ELF-1 (cell line): Measurements from ENCODE around the gene DDRGK1.
"Not testable (repeated sequence)": the region's sequence is repeated elsewhere in the genome, so short reads cannot be mapped to it uniquely, and the experiment has no call there.

Source experiments
- DNase-seq: peaks from one replicate; pipeline ENCODE4 v3.0.0-alpha.2; 2016; ENCODE audit warnings: low read depth, low spot score

DDRGK1 gene

DNA sequence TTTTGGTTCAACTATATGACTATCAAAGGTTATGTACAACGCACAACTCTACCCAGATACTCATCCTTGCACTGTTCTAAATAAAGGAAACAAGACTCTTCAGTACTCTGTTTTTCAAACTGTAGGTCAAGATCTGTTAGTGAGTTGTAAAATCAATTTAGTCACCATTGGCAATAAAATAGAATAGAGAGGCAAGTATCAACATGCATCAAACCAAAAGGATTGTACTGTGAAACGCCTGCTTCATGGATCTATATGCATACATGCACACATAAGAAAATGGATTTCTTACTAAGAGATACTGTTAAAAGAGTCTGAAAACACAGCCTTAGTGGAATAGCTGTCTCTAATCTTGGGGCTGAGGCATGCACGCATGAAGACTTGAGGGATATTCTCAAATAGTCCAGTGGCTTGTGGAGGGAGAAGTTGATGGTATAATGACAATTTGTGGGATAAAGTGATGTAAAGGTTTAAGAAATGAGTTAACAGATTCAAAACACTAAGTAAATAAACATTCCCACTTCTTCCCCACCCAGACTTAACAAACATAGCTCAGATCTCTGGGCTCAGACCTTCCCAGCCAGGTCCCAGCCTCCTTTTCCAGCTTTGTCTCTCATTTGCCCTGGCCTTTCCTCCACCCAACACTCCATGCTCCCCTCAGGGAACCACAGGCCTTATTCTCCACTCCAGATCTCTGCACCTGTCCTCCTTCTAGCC lies 20.4 kb downstream of the DDRGK1 start:
- no peak for DNase-seq

DNA sequence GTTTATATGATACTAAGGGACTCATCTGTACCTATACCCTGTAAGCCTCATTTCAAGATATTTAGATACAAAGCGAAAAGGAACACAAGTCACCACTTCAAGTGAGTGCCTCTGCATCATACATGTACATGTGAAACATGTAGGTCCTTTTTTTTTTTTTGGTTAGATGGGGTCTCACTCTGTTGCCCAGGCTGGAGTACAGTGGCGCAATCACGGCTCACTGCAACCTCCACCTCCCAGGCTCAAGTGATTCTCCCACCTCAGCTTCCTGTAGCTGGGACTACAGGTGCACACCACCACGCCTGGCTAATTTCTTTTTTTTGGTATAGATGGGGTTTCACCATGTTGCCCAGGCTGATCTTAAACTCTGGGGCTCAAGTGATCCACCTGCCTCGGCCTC lies 22.1 kb downstream of the DDRGK1 start:
- DNase-seq = not testable (repeated sequence)

DNA sequence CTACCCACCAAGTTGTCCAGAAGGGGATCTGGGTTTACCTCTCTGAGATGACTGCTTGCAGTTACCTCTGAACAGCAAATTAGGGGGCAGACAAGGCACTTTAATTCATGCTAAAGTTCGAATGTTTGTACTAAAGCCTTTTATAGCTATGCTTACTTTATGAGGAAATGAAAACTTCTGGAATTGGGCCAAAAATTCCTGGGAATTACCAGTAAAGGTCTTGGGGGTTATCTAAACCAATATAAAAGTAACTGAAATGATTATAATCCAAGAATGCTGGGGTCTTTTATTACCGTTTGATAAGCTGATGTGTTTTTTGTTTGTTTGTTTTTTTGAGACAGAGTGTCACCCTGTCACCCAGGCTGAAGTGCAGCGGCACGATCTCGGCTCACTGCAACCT lies 23.2 kb downstream of the DDRGK1 start:
- DNase-seq = no peak

DNA sequence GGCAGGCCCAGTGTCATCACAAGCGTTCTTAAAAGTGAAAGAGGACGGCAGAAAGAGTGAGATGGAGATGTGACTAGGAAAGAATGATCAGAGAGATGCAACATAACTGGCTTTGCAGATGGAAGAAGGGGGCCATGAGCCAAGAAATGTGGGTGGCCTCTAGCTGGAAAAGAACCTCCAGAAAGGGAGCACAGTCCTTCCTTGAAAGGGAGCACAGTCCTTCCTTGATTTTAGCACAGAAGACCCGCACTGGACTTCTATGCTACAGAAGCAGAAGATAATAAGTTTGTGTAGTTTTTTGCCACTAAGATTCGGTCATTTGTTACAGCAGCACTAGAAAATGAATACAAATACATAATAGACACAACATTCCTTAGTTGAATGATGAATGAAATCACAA lies 24.2 kb downstream of the DDRGK1 start:
- DNase-seq = no peak

DNA sequence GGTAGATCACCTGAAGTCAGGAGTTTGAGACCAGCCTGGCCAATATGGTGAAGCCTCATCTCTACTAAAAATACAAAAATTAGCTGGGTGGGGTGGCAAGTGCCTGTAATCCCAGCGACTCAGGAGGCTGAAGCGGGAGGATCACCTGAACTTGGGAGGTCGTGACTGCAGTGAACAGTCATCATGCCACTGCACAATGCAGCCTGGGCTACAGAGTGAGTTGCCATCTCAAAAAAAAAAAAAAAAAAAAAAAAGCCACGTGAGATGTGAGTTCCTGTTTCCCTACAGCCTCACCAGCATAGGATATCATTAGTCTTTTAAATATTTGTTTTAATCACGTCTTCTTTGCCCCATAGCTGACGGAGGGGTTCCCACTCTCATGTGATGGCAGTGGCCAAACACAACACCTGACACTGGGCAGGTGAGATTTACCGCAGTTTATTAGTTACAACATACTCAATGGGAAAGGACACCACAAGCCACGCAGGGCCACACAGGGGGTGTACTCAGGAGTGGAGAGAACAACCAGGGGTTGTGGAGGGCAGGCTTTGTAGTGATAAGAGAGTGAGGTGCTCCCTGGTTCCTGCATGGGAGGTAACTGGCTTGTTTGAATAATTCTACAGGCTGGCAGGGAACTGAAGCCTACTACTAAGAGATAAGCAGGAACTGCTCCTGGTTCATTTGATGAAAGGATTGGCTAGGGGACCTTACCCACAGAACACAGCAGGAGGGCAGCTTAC lies 26.6 kb downstream of the DDRGK1 start:
- DNase-seq = no peak

DNA sequence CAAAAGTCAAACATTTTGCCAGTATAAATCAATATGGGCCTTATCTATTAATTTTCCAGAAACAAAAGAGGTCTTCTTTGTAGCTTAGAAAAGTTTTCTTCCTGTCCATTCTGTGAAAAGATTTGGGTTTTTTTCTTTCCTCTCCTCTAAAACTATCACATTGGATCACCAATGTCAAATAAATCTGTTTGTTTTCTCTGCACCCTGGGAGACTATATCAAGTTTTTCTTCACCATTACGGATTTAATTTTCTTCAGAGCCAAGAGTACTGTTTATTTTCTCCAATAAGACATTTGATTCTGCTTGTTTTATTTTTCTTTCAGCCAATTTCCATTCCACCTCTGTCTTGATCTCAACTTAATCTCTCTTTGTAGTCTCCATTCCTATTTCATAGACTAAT lies 29.2 kb downstream of the DDRGK1 start:
- DNase-seq = no peak

DNA sequence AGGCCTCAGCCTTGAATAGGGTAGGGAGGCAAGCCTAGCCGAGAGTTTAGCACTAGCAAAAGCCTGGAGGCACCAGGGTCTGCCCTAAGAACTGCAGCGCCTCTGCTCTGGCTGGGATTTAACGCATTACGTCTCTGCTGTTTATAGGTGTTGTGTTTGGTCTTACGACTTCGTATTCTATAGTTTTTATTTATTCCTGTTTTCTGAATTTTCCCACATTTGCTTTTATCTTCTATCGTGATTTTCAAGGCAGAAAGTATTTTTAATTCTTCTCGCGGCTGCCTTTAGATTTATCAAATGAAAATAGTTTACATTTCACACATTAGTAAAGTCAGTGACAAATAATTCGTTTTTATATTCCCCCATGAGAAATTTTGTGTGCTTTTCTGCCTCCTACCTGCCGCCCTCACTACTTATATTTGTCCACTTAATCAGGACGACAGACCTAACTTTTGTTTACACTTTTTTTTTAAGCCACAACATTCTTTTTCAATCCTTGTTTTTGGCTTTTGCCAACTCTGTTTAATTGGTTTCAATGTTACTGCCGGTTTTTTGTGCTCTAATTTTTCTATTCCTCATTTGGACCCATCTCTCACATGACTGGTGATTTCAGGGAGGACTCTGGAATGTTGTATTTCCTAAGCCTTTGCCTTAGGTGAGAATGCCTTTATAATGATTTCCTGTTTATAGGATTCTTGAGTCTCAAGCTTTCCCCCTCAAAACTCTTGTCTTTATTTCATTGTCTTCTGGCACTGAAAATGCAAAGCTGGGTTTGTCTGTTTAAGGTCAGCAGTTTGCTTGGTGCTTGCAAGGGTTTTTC lies 29.8 kb downstream of the DDRGK1 start:
- no peak for DNase-seq

DNA sequence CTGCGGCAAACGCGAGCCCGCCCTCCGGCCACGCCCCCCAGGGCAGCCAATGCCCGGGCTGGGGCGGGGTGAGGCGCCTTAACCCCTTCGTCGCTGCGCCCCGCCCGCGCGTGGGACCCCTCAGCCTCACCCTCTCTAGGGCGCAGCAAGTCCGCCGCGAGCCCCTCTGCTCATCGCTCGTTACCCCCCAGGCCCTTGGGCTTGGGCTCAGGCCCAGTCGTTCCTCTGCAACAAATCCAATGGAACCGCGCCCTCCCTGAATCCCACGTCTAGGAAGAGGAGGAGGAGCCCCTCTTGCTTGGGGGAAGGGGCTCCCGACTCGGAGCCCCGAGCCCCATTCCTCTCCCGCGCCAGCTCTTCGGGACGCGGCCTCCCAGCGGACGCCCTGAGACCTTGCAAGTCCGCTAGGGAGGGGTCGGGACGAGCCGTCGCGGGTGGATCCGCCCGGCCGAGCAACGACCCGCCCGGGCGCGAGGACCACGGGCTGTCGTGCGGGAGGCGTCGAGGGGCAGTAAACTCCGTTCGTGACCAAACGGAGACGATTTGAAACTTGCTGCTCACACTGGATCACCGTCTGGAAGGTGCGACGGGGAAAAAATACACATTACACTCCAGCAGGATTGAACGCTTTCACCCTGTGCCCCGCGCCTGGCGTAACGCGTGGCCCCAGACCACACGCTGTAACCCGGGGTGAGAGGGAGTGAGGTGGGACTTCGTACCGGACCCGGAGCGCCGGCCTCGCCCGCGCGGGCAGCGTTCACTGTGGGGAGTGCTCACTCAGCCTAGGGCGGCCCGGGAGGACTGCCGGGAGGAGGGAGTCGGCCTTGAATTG lies 30.7 kb downstream of the DDRGK1 start:
- peak; percentile 86 for DNase-seq

DNA sequence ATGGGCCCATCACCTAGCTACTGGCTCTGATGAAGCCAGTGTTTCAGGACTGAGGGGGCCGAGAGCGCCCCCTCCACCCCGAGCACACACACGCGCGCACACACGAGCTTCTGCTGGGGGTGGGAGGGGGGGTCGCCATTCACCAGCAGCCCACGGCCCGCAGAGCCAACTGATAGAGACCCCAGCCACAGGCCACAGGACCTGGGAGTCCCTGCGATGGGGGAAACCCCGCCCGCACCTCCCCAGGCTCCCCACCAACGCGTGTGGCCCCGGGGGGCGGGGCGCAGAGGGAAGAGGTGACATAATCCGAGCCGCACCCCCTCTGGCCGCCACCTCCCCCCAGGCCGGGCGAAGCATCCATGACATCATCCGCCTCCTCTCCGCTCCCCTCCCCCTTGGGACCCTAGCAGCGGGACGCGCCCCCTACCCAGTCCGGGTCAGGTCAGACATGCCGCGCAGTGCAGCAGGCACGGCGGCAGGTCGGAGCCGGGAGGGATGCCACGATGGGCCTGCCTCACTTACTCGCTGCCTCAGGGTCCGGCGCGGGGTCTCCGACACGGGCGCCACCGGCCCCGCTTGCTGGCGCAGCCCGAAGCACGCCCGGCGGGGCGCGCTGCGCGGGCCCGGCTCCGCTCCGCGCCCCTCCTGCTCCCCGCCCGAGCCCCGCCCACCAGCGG lies 31.4 kb downstream of the DDRGK1 start, which contains the start of gene LZTS3:
LZTS3 (minus strand) TSS at position 617 of the 677 bp plus-strand sequence. CDS start 6,386 bp downstream, outside the sequence.
- peak; percentile 75 for DNase-seq

DNA sequence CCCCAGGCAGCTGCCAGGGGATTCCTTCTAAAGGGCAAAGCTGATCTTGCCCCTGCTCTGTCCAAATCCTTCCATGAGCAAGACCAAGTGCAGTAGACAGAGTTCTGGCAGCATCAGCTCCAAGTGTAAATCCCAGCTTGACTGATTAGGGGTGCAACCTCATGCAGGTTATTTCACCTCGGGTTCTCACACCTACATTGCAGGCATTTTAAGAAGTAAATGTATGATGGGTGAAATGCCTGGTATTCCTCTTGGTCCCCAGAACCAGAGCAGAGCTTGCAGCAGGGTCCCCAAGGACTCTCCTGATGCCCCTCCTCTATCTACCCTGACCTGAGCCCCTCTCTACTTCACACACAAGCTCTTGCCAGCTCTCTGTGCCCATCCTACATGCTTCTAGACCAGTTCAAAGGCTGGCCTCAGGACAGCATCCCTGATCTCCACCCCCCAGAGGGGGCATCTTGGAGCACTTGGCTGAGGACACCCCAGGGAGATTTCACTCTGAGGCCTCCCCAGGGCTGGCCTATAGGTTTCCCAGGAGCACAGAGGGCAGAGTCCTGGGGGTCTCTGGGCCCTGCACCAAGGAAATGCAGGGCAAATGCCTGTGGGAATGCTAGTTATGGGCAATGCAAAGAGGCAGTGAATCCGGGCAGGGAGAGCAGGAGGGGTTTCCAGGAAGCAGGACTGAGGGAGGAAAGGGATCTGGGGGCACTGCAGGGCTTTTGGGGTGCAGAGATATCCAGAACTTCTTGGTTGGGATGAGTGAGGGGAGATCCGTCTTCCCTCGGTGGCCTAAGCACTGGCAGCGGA lies 32.2 kb downstream of the DDRGK1 start:
- no peak for DNase-seq

DNA sequence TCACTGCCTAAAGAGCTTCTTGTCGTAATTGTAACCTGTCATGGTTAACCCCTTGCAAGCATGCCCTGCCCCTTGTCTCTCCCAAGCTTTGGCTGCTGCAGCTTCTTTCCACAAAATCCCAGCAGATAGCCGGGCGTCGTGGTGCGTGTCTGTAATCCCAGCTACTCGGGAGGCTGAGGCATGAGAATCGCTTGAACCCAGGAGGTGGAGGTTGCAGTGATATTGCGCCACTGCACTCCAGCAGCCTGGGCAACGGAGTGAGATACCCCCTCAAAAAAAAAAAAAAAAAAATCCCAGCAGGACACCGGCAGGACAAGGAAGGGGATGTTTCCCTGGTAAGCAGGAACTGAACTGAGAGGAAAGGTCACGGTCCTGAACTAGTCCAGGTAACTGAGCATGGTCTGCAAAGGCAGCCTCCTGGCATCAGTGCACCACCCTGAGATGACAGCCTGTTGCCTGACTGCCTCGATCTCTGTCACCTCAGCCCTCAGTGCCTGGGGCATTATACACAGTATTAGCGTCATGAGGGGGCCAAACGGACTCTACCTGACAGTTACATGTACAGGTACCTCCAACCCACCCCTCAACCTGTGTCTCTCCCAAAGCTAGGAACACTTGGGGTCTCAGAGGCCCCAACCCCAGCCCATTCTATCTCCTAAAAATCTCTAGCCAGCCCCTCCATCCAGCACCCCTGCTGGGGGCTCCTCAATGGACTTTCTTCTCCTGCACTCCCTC lies 32.9 kb downstream of the DDRGK1 start:
- no peak for DNase-seq

DNA sequence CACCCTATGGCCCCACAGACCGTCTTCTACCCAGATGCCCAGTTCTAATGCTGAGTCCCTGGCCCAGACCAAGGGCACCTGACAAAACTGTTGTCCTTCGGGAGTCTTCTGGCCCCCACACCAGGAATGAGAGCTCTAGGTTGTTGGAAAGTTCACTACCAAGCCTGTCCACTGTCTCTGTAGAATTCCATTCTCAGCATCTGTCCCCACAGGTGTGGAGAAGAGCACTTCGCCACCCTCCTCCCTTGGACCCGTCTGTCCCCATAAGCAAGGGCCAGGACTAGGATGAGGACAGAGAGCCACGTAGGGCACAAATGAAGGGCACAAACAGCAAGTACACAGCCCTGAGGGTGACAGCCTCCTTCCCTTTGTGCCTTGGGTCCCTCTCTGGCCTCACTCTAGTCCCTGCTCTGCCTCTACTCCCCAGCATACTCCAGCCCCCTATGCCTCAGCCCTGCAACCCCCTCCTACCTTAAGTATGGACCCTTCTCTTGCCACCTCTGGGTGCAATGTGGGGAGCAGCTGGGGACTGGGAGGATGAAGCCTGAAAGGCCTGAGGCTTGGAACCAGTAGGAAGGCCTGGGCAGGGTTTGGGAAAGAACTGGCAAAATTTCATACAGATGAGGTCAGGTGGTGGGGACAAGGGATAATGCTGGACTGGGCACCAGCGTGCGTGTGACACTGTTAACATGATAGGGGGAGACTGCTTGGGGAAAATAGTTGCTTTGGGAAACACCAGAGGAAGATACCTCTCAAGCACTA lies 35.5 kb downstream of the DDRGK1 start:
- DNase-seq = no peak

DNA sequence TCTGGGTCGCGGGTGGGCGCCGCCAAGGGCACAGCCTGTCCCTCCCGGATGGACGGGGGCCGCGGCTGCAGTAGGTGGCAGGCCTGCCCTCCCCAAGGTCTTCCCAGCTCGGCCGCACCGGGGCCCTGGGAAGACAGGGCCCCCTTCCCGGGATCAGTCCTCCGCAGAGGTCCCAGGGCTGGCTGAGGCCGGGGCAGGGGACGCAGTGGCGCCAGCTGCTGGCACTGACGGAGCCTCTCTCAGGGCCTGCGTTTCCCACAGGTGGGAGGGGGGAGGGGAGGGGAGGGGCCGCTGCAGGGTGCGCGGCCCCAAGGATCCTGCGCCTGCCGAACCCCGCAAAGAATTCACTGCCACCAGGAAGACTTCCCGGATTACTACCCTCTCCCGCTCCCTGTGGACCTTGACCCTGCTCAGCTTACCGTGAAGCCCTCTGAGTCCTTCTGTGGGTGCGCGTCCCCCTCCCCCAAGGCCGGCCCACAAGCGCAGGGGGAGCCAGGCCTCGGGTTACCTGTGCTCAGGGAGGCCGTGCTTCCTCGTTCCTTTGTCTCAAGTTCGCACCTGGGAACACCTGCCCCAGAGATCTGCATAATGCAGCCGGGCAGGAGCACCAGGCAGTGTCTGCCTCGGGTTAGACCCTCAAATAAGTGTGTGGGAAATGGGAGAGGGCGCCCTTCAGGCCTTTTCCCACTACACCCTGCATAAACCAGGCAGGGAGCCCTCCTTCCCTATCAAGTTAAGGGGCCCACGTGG lies 36.2 kb downstream of the DDRGK1 start:
- DNase-seq = peak; percentile 47

DNA sequence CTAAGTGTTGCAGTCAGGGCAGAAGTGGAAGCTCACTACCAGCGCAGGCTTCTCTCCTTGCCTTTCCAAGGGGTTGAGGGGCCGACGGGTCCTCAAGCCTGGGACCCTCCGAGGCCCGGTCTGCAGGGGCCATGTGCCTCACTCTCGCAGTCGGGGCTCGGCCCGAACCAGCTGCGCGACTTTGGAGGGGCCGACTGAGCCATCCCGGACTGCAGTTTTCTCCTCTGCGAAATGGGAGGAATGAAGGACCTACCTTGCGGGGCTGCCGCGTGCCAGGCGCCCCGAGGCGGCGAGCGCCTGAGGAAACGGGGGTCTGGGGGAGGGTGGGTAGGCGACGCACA lies 36.8 kb downstream of the DDRGK1 start:
- DNase-seq = no peak

DNA sequence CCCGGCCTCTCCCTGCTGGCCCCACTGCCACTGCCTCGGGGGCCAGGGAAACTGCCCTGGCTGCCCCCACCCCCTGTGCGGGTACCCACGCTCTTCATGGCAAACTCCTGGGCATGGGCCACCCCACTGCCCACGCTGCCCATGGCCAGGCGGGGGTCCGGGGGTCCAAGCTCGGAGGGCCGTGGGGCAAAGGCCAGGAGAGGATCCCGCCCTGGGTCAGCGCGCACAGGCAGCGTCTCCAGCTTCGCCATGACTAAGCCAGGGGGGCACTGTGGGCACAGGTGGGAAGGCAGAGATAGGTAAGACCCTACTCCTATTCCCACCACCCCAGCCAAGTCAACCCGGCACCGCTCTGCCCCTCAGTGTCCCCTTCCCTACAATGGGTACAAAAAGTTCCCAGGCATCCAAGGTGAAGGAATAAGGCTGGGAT lies 37.6 kb downstream of the DDRGK1 start:
- no peak for DNase-seq

DNA sequence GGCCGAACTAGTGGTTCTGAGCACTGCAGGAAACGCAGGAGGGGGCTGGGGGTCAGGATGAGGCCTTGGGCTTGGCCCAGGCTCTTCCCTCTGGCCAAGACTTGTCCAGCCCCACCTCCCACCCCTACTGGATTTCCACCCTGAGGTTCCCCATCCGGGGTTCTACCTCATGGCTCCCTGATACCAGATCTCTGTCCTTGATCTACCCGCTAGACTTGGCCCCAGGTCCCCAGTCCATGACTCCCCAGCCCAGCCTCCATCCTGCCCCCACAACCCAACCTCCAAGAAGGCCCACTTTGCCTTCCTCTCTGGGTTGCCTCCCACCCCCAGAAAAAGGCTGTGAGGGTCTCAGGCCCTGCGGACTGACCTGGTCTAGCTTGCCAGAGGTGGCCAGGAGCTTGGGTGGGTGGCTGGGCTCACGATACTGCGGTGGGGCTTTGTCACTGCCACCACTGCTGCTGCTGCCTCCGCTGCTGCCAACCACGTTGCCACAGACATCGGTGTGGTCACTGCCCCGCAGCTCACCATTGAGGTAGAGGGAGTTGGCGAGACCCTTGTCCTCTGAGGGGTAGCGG lies 38.1 kb downstream of the DDRGK1 start:
- no peak for DNase-seq
